HG03432 (cell line): Measurements from ENCODE around the gene MCAT.

Experiments
- ATAC-seq: cut with Tn5 transposase; IDR thresholded peaks from one replicate; pipeline ENCODE4 v1.9.1; 2021; ENCODE audit warnings: mild to moderate bottlenecking, moderate library complexity; ENCODE audit not compliant: unreplicated experiment

Gene MCAT

GRCh38 chr22:43142880-43143562 is at the start of gene MCAT:
TSS of gene MCAT (minus strand) at chr22:43143398. CDS start at chr22:43143348, 50 bp downstream.
- peak; percentile 82 for ATAC-seq

GRCh38 chr22:43191831-43192230 is 48.6 kb upstream of the MCAT start:
- ATAC-seq: no peak

- no peak for ATAC-seq
Measured at GRCh38 chr22:43188829-43189545, 45.8 kb upstream of the MCAT start.

- peak; percentile 80 for ATAC-seq
Measured at GRCh38 chr22:43187171-43188099, 44.2 kb upstream of the MCAT start.

GRCh38 chr22:43186272-43187170 is 43.3 kb upstream of the MCAT start, which contains the start of gene TTLL12:
TSS of gene TTLL12 (minus strand) at chr22:43187134. CDS start at chr22:43187069, 65 bp downstream.
- ATAC-seq: peak; percentile 48

GRCh38 chr22:43185860-43186261 is 42.7 kb upstream of the MCAT start:
- no peak for ATAC-seq

GRCh38 chr22:43183496-43184277 is 40.5 kb upstream of the MCAT start:
- ATAC-seq: no peak

GRCh38 chr22:43182726-43183125 is 39.5 kb upstream of the MCAT start:
- no peak for ATAC-seq

- ATAC-seq: no peak
Measured at GRCh38 chr22:43182118-43182517, 38.9 kb upstream of the MCAT start.

GRCh38 chr22:43181321-43182076 is 38.3 kb upstream of the MCAT start:
- no peak for ATAC-seq

- ATAC-seq: no peak
Measured at GRCh38 chr22:43180670-43181069, 37.5 kb upstream of the MCAT start.

- no peak for ATAC-seq
Measured at GRCh38 chr22:43179911-43180195, 36.7 kb upstream of the MCAT start.

GRCh38 chr22:43179146-43179910 is 36.1 kb upstream of the MCAT start:
- ATAC-seq: no peak

- no peak for ATAC-seq
Measured at GRCh38 chr22:43177479-43177878, 34.3 kb upstream of the MCAT start.

- no peak for ATAC-seq
Measured at GRCh38 chr22:43176090-43176489, 32.9 kb upstream of the MCAT start.

- no peak for ATAC-seq
Measured at GRCh38 chr22:43174941-43175531, 31.8 kb upstream of the MCAT start.

GRCh38 chr22:43173976-43174720 is 30.9 kb upstream of the MCAT start:
- ATAC-seq: no peak
